DMS 273 treated with DMSO at 0.1 percent for 48 hours (cell line): ENCODE results near the gene GRSF1.
A peak's percentile ranks its signal among the peaks of the same experiment; 100 is the strongest.
"Not testable (repeated sequence)": the region's sequence is repeated elsewhere in the genome, so short reads cannot be mapped to it uniquely, and the experiment has no call there.

ENCODE experiments used
- DNase-seq: peaks from one replicate; lab custom pipeline; 2025; lab: John Stamatoyannopoulos, UW

The GRSF1 gene

DNA sequence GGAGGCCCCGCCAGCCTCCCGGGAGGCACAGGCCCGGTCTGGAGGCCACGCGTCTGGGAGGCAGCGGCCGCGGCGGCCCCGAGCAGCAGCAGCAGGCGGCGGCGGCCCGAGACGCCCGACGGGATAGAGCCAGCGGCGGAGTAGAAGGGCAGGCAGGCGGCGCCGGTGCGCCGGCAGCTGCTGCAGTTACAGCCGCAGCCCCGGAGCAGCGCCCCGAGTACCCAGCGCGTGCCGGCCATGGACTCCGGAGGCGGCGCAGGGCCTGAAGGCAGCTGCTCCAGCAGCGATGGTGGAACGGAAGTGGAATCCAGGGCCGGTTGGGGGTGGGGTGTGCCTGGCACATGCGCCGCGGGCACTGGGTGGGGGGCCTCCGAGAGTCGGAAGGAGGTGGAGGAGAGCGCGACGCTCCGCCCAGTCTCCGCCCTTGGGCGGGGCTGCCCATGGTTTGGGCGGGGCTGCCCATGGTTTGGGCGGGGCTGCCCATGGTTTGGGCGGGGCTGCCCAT is at the start of gene GRSF1:
TSS of gene GRSF1 (minus strand) at position 302 of the 505 bp plus-strand sequence. CDS start at position 239, 63 bp downstream.
- peak; percentile 56 for DNase-seq

GRCh38 chr4:70885174-70885573 is 45.5 kb upstream of the GRSF1 start:
- DNase-seq: no peak

DNA sequence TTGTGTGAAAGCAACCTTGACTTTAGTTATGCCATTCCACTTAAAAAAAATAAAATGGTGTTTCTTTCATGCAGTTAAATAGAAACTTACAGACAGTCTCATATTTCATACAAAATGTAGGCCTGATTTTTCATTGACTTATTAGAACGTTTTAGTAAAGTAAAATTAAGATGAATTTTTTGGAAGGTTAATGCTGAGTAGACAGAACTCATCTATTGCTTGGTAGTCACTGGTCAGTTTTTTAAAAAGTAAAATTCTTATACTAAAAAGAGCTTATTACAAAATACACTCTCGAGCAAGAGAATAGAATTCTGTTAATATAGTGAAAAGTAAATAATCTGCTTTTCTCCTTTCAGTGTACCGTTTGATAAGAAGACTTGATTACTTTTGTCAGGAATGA is 41.0 kb upstream of the GRSF1 start:
- DNase-seq: no peak

DNA sequence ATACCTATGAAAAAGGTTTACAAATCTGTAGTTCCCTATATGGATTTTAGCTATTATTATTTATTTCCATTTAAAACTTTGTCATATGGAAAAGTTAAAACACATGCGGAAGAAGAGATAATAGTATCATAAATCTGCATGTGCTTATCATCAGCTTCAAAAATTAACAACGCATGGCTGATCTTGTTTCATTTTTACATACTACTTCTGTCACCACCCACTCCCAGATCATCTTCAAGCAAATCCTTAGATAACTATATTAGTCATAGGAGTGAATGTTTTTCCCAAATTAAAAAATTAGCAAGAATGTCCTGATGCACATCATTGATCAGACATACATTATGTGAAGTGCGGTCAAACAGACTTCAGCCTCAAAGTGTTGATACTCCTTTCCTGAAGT is 37.9 kb upstream of the GRSF1 start:
- no peak for DNase-seq

GRCh38 chr4:70874268-70875156 is 34.8 kb upstream of the GRSF1 start:
- no peak for DNase-seq

DNA sequence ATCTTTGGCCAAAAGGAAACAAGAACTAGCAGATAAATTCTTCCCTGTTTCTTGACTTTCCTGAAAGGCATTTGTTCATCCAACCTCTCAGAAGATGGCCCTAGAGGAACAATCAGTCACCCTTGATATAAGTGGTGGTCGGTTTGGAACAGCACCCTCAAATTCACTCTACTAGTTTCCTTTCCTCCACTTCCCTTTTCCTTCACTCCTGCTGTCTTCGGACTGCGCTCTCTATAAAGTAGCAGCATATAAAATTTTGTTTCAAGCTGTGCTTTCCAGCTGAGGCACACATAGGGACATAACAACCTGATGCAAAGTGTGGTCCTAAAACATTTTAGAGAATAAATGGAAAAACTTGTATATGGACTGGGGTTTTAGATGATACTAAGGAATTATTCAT is 33.5 kb upstream of the GRSF1 start:
- no peak for DNase-seq

GRCh38 chr4:70868778-70869177 is 29.1 kb upstream of the GRSF1 start:
- DNase-seq: no peak

GRCh38 chr4:70863099-70863790 is 23.6 kb upstream of the GRSF1 start:
- DNase-seq: no peak

DNA sequence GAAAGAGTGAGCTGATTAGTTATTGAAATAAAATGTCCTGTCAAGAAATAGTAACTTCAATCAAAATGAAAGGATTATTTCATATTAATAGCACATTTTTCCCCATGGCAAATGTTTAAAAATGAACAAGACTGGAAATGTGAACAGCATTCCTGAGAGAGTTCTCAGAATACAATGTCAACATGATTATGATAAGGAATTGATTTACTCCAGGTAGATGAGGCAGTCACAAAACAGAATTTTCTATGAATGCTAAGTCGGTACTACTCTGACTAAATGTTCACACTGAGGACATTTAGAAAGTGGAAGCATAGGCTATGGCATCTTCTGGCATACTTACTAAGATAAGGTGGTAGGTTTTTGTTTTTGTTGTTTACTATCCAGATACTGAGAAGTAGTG is 19.4 kb upstream of the GRSF1 start:
- DNase-seq: no peak

- DNase-seq: no peak
Measured at GRCh38 chr4:70858454-70858853, 18.8 kb upstream of the GRSF1 start.

GRCh38 chr4:70855464-70855863 is 15.8 kb upstream of the GRSF1 start:
- no peak for DNase-seq

DNA sequence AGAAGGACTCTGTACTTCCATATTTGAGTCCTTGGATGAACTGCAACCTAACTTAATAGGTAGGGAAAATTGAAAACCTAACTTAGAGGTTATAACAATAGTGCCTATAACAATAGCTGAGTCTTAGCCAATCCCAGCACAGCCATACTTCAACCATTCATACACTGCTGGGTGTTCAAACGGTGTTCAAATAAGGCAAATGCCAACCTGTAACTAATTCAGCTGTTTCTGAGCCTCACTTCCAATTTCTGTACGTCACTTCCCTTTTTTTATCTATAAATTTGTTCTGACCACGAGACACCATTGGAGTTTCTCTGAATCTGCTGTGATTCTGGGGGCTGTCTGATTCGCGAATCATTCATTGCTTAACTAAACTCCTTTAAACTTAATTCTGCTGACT is 9.6 kb upstream of the GRSF1 start:
- DNase-seq: no peak

- no peak for DNase-seq
Measured at GRCh38 chr4:70844180-70844579, 4.5 kb upstream of the GRSF1 start.

- DNase-seq: no peak
Measured at GRCh38 chr4:70842761-70843435, 3.2 kb upstream of the GRSF1 start.

- no peak for DNase-seq
Measured at GRCh38 chr4:70841951-70842350, 2.3 kb upstream of the GRSF1 start.

- DNase-seq: no peak
Measured at GRCh38 chr4:70841211-70841610, 1.5 kb upstream of the GRSF1 start.

DNA sequence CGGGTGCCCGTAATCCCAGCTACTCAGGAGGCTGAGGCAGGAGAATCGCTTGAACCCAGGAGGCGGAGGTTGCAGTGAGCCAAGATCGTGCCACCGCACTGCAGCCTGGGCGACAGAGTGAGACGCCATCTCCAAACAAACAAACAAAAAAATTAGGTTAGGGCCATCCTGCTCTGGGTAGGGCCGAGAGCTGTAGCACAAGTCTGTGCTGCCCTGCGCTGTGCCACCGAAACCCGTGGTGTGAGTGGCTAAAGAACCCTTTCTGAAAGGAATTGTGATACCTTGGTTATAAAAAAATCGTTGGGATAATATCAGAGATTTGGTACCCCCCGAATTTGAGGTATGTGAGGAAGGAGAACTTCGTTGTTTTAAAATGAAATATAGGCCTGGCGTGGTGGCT is 941 bp upstream of the GRSF1 start:
- DNase-seq: not testable (repeated sequence)

GRCh38 chr4:70840137-70840536 is 447 bp upstream of the GRSF1 start:
- not testable (repeated sequence) for DNase-seq

- DNase-seq: no peak
Measured at GRCh38 chr4:70838666-70839588, 763 bp downstream of the GRSF1 start.

- DNase-seq: no peak
Measured at GRCh38 chr4:70838204-70838603, 1.5 kb downstream of the GRSF1 start.

- DNase-seq: no peak
Measured at GRCh38 chr4:70836081-70836480, 3.6 kb downstream of the GRSF1 start.
